GM10266 (cell line): Measurements from ENCODE around the gene ZNF273.
"Not testable (repeated sequence)": the region's sequence is repeated elsewhere in the genome, so short reads cannot be mapped to it uniquely, and the experiment has no call there.

ENCODE experiments used
- DNase-seq: peaks from one replicate; pipeline ENCODE4 v3.0.0; 2012; ENCODE audit errors: extremely low spot score
- CTCF ChIP-seq: IDR thresholded peaks from 2 replicates; pipeline ENCODE4 v1.5.1; 2012; ENCODE audit warnings: mild to moderate bottlenecking, low read depth; ENCODE audit not compliant: control insufficient read depth, insufficient read depth; ENCODE audit errors: missing control alignments

Gene ZNF273

DNA sequence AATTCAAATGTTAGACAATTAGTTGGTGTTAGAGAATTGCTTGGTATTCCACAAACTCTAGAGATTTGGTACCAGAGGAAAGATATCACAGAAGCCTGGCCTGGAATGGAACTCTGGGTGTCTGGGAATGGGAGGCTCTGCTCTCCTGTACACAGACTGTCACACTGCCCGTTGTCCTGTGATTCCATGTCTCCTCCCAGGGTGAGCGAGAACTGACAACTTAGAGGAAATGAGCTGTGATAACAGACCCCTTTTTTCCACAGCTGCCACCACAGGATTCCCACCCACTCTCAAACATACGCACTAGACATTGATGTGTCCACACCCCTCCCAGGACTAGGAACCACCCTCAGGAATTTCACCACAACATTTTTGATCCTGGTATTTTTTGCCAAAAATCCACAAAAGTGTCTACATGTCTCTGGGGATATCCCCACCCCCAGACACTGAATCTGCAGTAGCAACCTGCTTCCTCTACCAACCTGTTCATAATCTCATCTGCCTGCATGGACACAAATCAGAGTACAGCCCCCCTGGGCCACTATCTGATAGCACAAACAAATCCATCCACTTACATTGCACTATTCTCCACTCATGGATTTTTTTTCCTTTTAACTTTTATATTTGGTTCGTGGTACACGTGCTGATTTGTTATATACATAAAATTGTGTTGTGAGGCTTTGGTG lies 4.7 kb downstream of the ZNF273 start:
- no peak for DNase-seq
- TF ChIP-seq CTCF: no peak

GRCh38 chr7:64908358-64908757 lies 5.3 kb downstream of the ZNF273 start:
- TF ChIP-seq CTCF: no peak
- no peak for DNase-seq

GRCh38 chr7:64914557-64914956 lies 11.5 kb downstream of the ZNF273 start:
- no peak for DNase-seq
- no peak for TF ChIP-seq CTCF

DNA sequence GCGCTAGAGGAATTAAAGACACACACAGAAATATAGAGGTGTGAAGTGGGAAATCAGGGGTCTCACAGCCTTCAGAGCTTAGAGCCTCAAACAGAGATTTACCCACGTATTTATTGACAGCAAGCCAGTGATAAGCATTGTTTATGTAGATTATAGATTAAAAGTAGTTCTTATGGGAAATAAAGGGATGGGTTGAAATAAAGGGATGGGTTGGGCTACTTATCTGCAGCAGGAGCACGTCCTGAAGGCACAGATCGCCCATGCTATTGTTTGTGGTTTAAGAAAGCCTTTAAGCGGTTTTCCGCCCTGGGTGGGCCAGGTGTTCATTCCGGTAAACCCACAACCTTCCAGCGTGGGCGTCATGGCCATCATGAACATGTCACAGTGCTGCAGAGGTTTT lies 12.2 kb downstream of the ZNF273 start:
- not testable (repeated sequence) for DNase-seq

- DNase-seq: not testable (repeated sequence)
These were observed 25.4 kb downstream of the ZNF273 start for GRCh38 chr7:64928252-64929187.

DNA sequence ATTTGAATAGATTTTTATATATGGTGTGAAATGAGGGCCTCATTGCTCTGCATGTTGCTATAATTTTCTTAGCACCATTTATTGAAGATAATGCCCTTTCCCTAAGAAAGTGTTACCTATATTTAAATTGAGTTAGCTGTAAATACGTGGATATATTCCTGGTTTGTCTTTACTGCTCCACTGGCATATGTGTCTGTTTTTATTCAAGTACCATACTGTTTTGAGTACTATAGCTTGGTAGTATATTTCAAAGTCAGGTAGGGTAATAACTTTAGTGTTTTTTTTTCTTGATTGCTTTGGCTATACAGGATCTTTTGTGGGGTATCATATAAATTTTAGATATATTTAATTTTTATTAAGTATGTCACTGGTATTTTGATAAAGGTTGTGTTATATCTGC lies 31.4 kb downstream of the ZNF273 start:
- TF ChIP-seq CTCF: no peak
- DNase-seq: no peak

- TF ChIP-seq CTCF: no peak
- no peak for DNase-seq
These were observed 35.5 kb downstream of the ZNF273 start for GRCh38 chr7:64938540-64938939.

- DNase-seq: not testable (repeated sequence)
These were observed 36.9 kb downstream of the ZNF273 start for GRCh38 chr7:64940021-64940420.

GRCh38 chr7:64944667-64945502 lies 41.8 kb downstream of the ZNF273 start:
- not testable (repeated sequence) for DNase-seq
